Neural crest cell (in vitro differentiated cells): ENCODE results near the gene PRR14. TPM values are rescaled to one million over a fixed set of nuclear protein-coding genes. Genes with fewer than 3 reads are reported as not detected.
"Not testable (repeated sequence)": the region's sequence is repeated elsewhere in the genome, so short reads cannot be mapped to it uniquely, and the experiment has no call there.

ENCODE experiments used
- DNase-seq: peaks from one replicate; pipeline ENCODE4 v3.0.0; 2021; ENCODE audit warnings: low read depth, mixed read lengths, low spot score
- H3K27ac Mint-ChIP-seq: one replicate; pipeline ENCODE4 v1.8.0; 2021; ENCODE audit warnings: mild to moderate bottlenecking, mixed read lengths; ENCODE audit not compliant: unreplicated experiment
- H3K27me3 Mint-ChIP-seq: 2 replicates; pipeline ENCODE4 v1.8.0; 2021; ENCODE audit warnings: low read depth, mild to moderate bottlenecking, mixed read lengths
- H3K36me3 Mint-ChIP-seq: 2 replicates; pipeline ENCODE4 v1.8.0; 2021; ENCODE audit warnings: low read depth, mild to moderate bottlenecking, mixed read lengths
- H3K4me1 Mint-ChIP-seq: 2 replicates; pipeline ENCODE4 v1.8.0; 2021; ENCODE audit warnings: mixed read lengths
- H3K4me3 Mint-ChIP-seq: one replicate; pipeline ENCODE4 v1.8.0; 2021; ENCODE audit warnings: mild to moderate bottlenecking, mixed read lengths
- H3K9me3 Mint-ChIP-seq: 2 replicates; pipeline ENCODE4 v1.8.0; 2021; ENCODE audit warnings: mixed read lengths
- CTCF ChIP-seq: fragments of 200-600 bp; sonication (generic); conservative IDR thresholded peaks from 2 replicates; pipeline ENCODE4 v1.5.0; 2021; ENCODE audit warnings: antibody characterized with exemption, mild to moderate bottlenecking
- total RNA-seq: library from RNA; stranded (reverse); gene quantifications from 2 replicates; pipeline ENCODE4 v1.2.1, GENCODE V29; 2021

The PRR14 gene
- total RNA-seq, 1 donor from 2014 or later: 67.0 TPM

GRCh38 chr16:30633526-30633925, 17.2 kb upstream of the PRR14 start:
- H3K27me3 Mint-ChIP-seq: no peaks in the 10 kb centered on the region
- no peaks in the 10 kb centered on the region for H3K9me3 Mint-ChIP-seq
- no peak overlapping the region for H3K27ac Mint-ChIP-seq
- DNase-seq: no peak
- peaks cover 22% of the 10 kb centered on the region for H3K4me1 Mint-ChIP-seq
- TF ChIP-seq CTCF: no peak
- H3K36me3 Mint-ChIP-seq: no peaks in the 10 kb centered on the region
- peak overlapping the region; percentile 95 for H3K4me3 Mint-ChIP-seq

DNA sequence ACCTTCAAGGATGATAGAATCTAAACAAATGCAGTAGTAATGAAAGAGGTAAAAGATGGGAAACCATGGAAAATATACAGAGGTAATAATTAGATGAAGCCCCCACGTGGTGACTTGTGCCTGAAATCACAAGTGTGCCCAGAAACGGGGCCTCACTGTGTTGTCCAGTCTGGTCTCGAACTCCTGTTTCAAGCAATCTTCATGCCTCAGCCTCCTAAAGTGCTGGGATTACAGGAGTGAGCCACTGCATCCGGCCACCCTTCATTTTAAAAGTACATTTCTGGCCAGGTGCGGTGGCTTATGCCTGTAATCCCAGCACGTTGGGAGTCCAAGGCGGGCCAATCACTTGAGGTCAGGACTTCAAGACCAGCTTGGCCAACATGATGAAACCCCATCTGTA, 14.2 kb upstream of the PRR14 start:
- H3K4me1 Mint-ChIP-seq: peaks cover 19% of the 10 kb centered on the region
- no peak for DNase-seq
- no peaks in the 10 kb centered on the region for H3K9me3 Mint-ChIP-seq
- H3K27me3 Mint-ChIP-seq: peaks cover 4% of the 10 kb centered on the region
- no peak overlapping the region for H3K27ac Mint-ChIP-seq
- TF ChIP-seq CTCF: no peak
- no peaks in the 10 kb centered on the region for H3K36me3 Mint-ChIP-seq
- no peak overlapping the region for H3K4me3 Mint-ChIP-seq

DNA sequence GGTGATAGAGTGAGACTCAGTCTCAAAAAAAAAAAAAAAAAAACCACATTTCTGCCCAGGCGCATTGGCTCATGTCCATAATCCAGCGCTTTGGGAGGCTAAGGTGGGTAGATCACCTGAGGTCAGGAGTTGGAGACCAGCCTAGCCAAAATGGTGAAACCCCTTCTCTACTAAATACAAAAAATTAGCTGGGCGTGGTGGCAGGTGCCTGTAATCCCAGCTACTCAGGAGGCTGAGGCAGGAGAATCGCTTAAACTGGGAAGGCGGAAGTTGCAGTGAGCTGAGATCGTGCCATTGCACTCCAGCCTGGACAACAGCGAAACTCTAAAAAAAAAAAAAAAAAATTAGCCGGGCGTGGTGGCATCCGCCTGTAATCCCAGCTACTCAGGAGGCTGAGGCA, 13.6 kb upstream of the PRR14 start:
- not testable (repeated sequence) for H3K27ac Mint-ChIP-seq, H3K36me3 Mint-ChIP-seq, H3K27me3 Mint-ChIP-seq, DNase-seq, H3K9me3 Mint-ChIP-seq, H3K4me3 Mint-ChIP-seq
- peaks cover 19% of the 10 kb centered on the region for H3K4me1 Mint-ChIP-seq

DNA sequence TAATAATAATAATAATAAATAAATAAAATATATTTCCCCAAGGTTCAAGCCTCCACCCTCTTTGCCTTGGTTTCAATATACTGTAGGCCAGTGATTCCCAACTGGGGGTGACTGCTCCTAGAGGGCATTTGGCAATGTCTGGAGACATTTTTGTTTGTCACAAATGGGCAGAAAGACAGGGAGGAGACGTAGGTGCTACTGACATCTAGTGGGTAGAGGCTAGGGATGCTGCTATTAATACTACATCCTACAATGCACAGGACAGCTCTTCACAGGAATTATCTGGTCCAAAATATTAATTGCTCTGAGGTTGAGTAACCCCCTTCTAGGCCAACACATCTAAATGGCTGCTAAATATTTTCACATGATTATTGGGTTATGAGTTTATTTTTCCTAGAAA, 12.8 kb upstream of the PRR14 start:
- no peak for DNase-seq
- Mint-ChIP-seq H3K4me3 (peak overlapping the region; percentile 70), H3K27me3 (peaks cover 4% of the 10 kb centered on the region), H3K9me3 (no peaks in the 10 kb centered on the region), H3K4me1 (peaks cover 19% of the 10 kb centered on the region), H3K27ac (no peak overlapping the region), H3K36me3 (no peaks in the 10 kb centered on the region)
- peak; percentile 64 for TF ChIP-seq CTCF

- Mint-ChIP-seq H3K36me3 (no peaks in the 10 kb centered on the region), H3K27me3 (peaks cover 4% of the 10 kb centered on the region), H3K4me1 (no peaks in the 10 kb centered on the region), H3K27ac (no peak overlapping the region), H3K4me3 (no peak overlapping the region), H3K9me3 (no peaks in the 10 kb centered on the region)
- no peak for TF ChIP-seq CTCF
- DNase-seq: no peak
Measured at GRCh38 chr16:30641378-30641982, 9.3 kb upstream of the PRR14 start.

DNA sequence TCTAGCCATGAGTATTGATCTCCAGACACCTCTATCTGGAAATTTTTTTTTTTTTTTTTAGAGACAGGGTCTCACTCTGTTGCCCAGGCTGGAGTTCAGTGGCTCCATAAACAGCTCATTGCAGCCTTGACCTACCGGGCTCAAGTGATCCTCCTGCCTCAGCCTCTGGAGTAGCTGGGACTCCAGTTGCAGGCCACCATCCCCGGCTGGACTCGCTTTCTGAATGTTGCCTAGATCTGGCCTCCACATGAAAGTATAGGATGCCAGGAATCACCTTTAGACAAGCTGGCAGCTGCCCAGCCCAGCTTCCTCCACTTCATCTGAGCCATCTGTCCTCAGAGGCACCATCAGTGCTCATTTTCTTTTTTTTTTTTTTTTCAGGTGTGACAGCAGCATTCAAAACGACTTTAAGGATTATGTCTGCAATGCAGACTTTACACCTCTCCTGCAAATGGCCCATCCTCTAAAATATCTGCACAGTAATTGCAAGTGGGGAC, 6.4 kb upstream of the PRR14 start:
- no peak for DNase-seq
- H3K9me3 Mint-ChIP-seq: no peaks in the 10 kb centered on the region
- H3K27ac Mint-ChIP-seq: no peak overlapping the region
- H3K4me1 Mint-ChIP-seq: no peaks in the 10 kb centered on the region
- H3K36me3 Mint-ChIP-seq: no peaks in the 10 kb centered on the region
- H3K4me3 Mint-ChIP-seq: no peak overlapping the region
- H3K27me3 Mint-ChIP-seq: peaks cover 4% of the 10 kb centered on the region
- no peak for TF ChIP-seq CTCF
